HL-60 (cell line): Measurements from ENCODE around the gene CAMK2G.
"Not testable (repeated sequence)": the region's sequence is repeated elsewhere in the genome, so short reads cannot be mapped to it uniquely, and the experiment has no call there.

Experiments
- GABPA ChIP-seq: IDR thresholded peaks from 2 replicates; pipeline ENCODE4 v1.6.1; 2012; ENCODE audit warnings: low read depth
- POLR2AphosphoS5 ChIP-seq: IDR thresholded peaks from 2 replicates; pipeline ENCODE4 v1.6.1; 2012; ENCODE audit warnings: low read depth
- SPI1 ChIP-seq: IDR thresholded peaks from 2 replicates; pipeline ENCODE4 v1.6.1; 2012; ENCODE audit warnings: low read depth, mild to moderate bottlenecking, borderline replicate concordance
- TF ChIP-seq, protein P1 (sequence below): IDR thresholded peaks from 2 replicates; pipeline ENCODE4 v1.6.1; 2012; ENCODE audit warnings: low read depth; ENCODE audit not compliant: insufficient replicate concordance
- TF ChIP-seq, protein P2 (sequence below): IDR thresholded peaks from one replicate; pipeline ENCODE4 v1.5.1; 2011; ENCODE audit warnings: low read length, control low read depth, inconsistent platforms; ENCODE audit not compliant: insufficient read depth

DNA sequence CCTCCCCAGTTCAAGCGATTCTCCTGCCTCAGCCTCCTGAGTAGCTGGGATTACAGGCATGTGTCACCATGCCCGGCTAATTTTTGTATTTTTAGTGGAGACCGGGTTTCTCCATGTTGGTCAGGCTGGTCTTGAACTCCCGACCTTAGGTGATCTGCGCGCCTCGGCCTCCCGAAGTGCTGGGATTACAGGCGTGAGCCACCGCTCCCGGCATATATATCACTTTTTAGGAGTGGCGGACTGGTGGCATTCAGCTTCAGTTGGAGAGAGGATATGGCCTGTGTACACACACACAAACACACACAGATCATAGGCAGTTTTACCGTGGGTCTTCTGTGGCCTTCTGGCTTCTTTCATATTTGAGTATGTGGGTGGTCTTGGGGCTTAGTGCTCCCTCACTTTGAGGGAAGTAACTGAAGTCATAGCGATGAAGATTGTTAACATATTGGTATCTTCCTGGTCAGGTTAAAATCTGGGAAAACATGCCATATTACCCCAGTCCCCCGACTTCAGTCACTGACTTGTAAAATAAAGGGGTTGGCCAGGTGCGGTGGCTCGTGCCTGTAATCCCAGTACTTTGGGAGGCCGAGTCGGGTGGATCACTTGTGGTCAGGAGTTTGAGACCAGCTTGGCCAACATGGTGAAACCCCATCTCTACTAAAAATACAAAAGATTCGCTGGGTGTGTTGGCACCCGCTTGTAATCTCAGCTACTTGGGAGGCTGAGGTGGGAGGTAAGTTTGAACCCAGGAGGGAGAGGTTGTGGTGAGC, 87.1 kb downstream of the CAMK2G start:
- TF ChIP-seq, protein P1, sequence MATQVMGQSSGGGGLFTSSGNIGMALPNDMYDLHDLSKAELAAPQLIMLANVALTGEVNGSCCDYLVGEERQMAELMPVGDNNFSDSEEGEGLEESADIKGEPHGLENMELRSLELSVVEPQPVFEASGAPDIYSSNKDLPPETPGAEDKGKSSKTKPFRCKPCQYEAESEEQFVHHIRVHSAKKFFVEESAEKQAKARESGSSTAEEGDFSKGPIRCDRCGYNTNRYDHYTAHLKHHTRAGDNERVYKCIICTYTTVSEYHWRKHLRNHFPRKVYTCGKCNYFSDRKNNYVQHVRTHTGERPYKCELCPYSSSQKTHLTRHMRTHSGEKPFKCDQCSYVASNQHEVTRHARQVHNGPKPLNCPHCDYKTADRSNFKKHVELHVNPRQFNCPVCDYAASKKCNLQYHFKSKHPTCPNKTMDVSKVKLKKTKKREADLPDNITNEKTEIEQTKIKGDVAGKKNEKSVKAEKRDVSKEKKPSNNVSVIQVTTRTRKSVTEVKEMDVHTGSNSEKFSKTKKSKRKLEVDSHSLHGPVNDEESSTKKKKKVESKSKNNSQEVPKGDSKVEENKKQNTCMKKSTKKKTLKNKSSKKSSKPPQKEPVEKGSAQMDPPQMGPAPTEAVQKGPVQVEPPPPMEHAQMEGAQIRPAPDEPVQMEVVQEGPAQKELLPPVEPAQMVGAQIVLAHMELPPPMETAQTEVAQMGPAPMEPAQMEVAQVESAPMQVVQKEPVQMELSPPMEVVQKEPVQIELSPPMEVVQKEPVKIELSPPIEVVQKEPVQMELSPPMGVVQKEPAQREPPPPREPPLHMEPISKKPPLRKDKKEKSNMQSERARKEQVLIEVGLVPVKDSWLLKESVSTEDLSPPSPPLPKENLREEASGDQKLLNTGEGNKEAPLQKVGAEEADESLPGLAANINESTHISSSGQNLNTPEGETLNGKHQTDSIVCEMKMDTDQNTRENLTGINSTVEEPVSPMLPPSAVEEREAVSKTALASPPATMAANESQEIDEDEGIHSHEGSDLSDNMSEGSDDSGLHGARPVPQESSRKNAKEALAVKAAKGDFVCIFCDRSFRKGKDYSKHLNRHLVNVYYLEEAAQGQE, result not testable (repeated sequence)
- TF ChIP-seq, protein P2, sequence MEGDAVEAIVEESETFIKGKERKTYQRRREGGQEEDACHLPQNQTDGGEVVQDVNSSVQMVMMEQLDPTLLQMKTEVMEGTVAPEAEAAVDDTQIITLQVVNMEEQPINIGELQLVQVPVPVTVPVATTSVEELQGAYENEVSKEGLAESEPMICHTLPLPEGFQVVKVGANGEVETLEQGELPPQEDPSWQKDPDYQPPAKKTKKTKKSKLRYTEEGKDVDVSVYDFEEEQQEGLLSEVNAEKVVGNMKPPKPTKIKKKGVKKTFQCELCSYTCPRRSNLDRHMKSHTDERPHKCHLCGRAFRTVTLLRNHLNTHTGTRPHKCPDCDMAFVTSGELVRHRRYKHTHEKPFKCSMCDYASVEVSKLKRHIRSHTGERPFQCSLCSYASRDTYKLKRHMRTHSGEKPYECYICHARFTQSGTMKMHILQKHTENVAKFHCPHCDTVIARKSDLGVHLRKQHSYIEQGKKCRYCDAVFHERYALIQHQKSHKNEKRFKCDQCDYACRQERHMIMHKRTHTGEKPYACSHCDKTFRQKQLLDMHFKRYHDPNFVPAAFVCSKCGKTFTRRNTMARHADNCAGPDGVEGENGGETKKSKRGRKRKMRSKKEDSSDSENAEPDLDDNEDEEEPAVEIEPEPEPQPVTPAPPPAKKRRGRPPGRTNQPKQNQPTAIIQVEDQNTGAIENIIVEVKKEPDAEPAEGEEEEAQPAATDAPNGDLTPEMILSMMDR, result not testable (repeated sequence)
- TF ChIP-seq POLR2AphosphoS5, SPI1, GABPA: not testable (repeated sequence)
